HEK293 (cell line): Measurements from ENCODE around the gene KIF21B.

ENCODE experiments used
- CTCF ChIA-PET: fragments of 350-600 bp; formaldehyde crosslinking; extraction: SDS; loops from one replicate; lab custom pipeline; 2021; ENCODE audit warnings: antibody characterized with exemption; lab: Yijun Ruan, JAX
- POLR2A ChIA-PET: fragments of 300-600 bp; formaldehyde crosslinking; extraction: SDS; loops from one replicate; lab custom pipeline; 2020; ENCODE audit warnings: antibody characterized with exemption, inconsistent platforms; lab: Yijun Ruan, JAX
- H3K27ac ChIP-seq: fragments of 200-500 bp; sonication (Bioruptor generic); 2 replicates; pipeline ENCODE4 v1.5.1; 2014; ENCODE audit warnings: low read depth, low read length, control low read depth, inconsistent platforms; ENCODE audit errors: extremely low read depth
- H3K36me3 ChIP-seq, 2 experiments: fragments of 200-500 bp in 1 of 2; sonication (Bioruptor generic) in 1 of 2; 1 replicate in 1 of 2; 2 replicates in 1 of 2; pipeline ENCODE4 v1.5.1; 2014 to 2017; ENCODE audit warnings: inconsistent platforms in 2 of 2, low read length in 2 of 2; ENCODE audit not compliant: control insufficient read depth in 2 of 2, insufficient read depth in 1 of 2
- H3K4me1 ChIP-seq: fragments of 200-500 bp; sonication (Bioruptor generic); 2 replicates; pipeline ENCODE4 v1.5.1; 2014; ENCODE audit warnings: mild to moderate bottlenecking, low read length, inconsistent platforms; ENCODE audit not compliant: control insufficient read depth, insufficient read depth
- H3K4me3 ChIP-seq: 2 replicates; pipeline ENCODE4 v1.5.1; 2011; ENCODE audit warnings: low read depth, mild to moderate bottlenecking, control low read depth, low read length, moderate library complexity
- H3K9me3 ChIP-seq: fragments of 200-500 bp; sonication (Bioruptor generic); 2 replicates; pipeline ENCODE4 v1.5.1; 2014; ENCODE audit warnings: low read depth, low read length, inconsistent platforms; ENCODE audit not compliant: control insufficient read depth, insufficient read depth
- GLIS1 ChIP-seq: fragments of 450-650 bp; formaldehyde crosslinking; IDR thresholded peaks from 2 replicates; pipeline ENCODE4 v1.5.1; 2016; ENCODE audit warnings: missing biosample characterization, missing genetic modification characterization
- IKZF3 ChIP-seq: fragments of 450-650 bp; IDR thresholded peaks from 2 replicates; pipeline ENCODE4 v1.5.0; 2018; ENCODE audit warnings: missing biosample characterization, mild to moderate bottlenecking, missing genetic modification characterization, moderate library complexity
- PRDM1 ChIP-seq: fragments of 450-650 bp; formaldehyde crosslinking; IDR thresholded peaks from 2 replicates; pipeline ENCODE4; 2016; ENCODE audit warnings: missing biosample characterization, missing genetic modification characterization
- ZIC2 ChIP-seq: fragments of 450-650 bp; formaldehyde crosslinking; IDR thresholded peaks from 2 replicates; pipeline ENCODE4 v1.5.1; 2016; ENCODE audit warnings: missing biosample characterization, missing genetic modification characterization
- ZNF169 ChIP-seq: fragments of 450-650 bp; formaldehyde crosslinking; IDR thresholded peaks from 2 replicates; pipeline ENCODE4 v1.5.1; 2016; ENCODE audit warnings: missing biosample characterization, missing genetic modification characterization
- ZNF398 ChIP-seq: fragments of 450-650 bp; formaldehyde crosslinking; IDR thresholded peaks from 2 replicates; pipeline ENCODE4 v1.5.1; 2017; ENCODE audit warnings: missing biosample characterization, missing genetic modification characterization
- ZNF488 ChIP-seq: fragments of 450-650 bp; formaldehyde crosslinking; IDR thresholded peaks from 2 replicates; pipeline ENCODE4 v1.5.1; 2016; ENCODE audit warnings: missing biosample characterization, missing genetic modification characterization
- TF ChIP-seq, protein P1 (sequence below): IDR thresholded peaks from 2 replicates; pipeline ENCODE4 v1.6.1; 2011; ENCODE audit warnings: mild to moderate bottlenecking, low read depth, low read length, borderline replicate concordance
- TF ChIP-seq, protein P2 (sequence below): fragments of 450-650 bp; formaldehyde crosslinking; IDR thresholded peaks from 2 replicates; pipeline ENCODE4 v1.5.1; 2016; ENCODE audit warnings: missing biosample characterization, missing genetic modification characterization
- TF ChIP-seq, protein P3 (sequence below): fragments of 450-650 bp; formaldehyde crosslinking; IDR thresholded peaks from 2 replicates; pipeline ENCODE4 v1.5.1; 2016; ENCODE audit warnings: missing biosample characterization, missing genetic modification characterization, borderline replicate concordance
- TF ChIP-seq, protein P4 (sequence below): fragments of 450-650 bp; formaldehyde crosslinking; IDR thresholded peaks from 2 replicates; pipeline ENCODE4 v1.5.1; 2017; ENCODE audit warnings: missing biosample characterization, missing genetic modification characterization

KIF21B gene

DNA sequence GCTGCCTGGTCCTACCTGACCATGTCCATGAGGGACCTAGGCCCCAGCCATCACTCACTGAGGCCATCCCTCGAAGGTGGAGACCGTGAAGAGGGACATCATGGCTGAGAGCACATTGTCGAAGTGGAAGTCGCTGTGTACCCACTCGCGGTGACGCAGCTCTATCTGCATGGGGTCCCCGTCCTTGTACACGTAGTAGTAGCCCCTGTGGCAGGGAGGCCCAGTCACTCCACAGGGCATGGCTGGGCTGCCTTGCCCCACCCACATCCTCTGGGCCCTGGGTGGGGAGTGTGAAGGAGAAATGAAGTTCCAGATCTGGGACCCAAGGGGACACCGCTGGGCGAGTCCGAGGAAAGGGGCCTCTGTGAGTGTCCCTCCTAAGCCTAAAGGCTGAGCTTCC is 38.4 kb upstream of the KIF21B start (continued):
- no peak for TF ChIP-seq ZNF398 (tag by site-specific recombination)
- no peak for TF ChIP-seq ZNF169 (tag by site-specific recombination)

GRCh38 chr1:201061049-201061448 is 37.5 kb upstream of the KIF21B start:
- H3K9me3 ChIP-seq, result no peaks in the 10 kb centered on the region
- POLR2A ChIA-PET, result no interaction called here
- no peak overlapping the region for H3K4me3 ChIP-seq
- CTCF ChIA-PET, result no interaction called here
- H3K36me3 ChIP-seq, result no peaks in the 10 kb centered on the region
- TF ChIP-seq PRDM1 (tag by site-specific recombination) (no peak), IKZF3 (tag by site-specific recombination) (no peak), ZIC2 (tag by site-specific recombination) (no peak), ZNF488 (no peak), GLIS1 (tag by site-specific recombination) (no peak), ZNF169 (tag by site-specific recombination) (no peak)
- TF ChIP-seq, protein P1, sequence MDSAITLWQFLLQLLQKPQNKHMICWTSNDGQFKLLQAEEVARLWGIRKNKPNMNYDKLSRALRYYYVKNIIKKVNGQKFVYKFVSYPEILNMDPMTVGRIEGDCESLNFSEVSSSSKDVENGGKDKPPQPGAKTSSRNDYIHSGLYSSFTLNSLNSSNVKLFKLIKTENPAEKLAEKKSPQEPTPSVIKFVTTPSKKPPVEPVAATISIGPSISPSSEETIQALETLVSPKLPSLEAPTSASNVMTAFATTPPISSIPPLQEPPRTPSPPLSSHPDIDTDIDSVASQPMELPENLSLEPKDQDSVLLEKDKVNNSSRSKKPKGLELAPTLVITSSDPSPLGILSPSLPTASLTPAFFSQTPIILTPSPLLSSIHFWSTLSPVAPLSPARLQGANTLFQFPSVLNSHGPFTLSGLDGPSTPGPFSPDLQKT, result no peak
- TF ChIP-seq, protein P2, sequence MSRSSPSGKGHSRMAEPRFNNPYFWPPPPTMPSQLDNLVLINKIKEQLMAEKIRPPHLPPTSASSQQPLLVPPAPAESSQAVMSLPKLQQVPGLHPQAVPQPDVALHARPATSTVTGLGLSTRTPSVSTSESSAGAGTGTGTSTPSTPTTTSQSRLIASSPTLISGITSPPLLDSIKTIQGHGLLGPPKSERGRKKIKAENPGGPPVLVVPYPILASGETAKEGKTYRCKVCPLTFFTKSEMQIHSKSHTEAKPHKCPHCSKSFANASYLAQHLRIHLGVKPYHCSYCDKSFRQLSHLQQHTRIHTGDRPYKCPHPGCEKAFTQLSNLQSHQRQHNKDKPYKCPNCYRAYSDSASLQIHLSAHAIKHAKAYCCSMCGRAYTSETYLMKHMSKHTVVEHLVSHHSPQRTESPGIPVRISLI, result no peak
- TF ChIP-seq, protein P3, sequence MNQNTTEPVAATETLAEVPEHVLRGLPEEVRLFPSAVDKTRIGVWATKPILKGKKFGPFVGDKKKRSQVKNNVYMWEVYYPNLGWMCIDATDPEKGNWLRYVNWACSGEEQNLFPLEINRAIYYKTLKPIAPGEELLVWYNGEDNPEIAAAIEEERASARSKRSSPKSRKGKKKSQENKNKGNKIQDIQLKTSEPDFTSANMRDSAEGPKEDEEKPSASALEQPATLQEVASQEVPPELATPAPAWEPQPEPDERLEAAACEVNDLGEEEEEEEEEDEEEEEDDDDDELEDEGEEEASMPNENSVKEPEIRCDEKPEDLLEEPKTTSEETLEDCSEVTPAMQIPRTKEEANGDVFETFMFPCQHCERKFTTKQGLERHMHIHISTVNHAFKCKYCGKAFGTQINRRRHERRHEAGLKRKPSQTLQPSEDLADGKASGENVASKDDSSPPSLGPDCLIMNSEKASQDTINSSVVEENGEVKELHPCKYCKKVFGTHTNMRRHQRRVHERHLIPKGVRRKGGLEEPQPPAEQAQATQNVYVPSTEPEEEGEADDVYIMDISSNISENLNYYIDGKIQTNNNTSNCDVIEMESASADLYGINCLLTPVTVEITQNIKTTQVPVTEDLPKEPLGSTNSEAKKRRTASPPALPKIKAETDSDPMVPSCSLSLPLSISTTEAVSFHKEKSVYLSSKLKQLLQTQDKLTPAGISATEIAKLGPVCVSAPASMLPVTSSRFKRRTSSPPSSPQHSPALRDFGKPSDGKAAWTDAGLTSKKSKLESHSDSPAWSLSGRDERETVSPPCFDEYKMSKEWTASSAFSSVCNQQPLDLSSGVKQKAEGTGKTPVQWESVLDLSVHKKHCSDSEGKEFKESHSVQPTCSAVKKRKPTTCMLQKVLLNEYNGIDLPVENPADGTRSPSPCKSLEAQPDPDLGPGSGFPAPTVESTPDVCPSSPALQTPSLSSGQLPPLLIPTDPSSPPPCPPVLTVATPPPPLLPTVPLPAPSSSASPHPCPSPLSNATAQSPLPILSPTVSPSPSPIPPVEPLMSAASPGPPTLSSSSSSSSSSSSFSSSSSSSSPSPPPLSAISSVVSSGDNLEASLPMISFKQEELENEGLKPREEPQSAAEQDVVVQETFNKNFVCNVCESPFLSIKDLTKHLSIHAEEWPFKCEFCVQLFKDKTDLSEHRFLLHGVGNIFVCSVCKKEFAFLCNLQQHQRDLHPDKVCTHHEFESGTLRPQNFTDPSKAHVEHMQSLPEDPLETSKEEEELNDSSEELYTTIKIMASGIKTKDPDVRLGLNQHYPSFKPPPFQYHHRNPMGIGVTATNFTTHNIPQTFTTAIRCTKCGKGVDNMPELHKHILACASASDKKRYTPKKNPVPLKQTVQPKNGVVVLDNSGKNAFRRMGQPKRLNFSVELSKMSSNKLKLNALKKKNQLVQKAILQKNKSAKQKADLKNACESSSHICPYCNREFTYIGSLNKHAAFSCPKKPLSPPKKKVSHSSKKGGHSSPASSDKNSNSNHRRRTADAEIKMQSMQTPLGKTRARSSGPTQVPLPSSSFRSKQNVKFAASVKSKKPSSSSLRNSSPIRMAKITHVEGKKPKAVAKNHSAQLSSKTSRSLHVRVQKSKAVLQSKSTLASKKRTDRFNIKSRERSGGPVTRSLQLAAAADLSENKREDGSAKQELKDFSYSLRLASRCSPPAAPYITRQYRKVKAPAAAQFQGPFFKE (tag by site-specific recombination), result no peak
- TF ChIP-seq, protein P4, sequence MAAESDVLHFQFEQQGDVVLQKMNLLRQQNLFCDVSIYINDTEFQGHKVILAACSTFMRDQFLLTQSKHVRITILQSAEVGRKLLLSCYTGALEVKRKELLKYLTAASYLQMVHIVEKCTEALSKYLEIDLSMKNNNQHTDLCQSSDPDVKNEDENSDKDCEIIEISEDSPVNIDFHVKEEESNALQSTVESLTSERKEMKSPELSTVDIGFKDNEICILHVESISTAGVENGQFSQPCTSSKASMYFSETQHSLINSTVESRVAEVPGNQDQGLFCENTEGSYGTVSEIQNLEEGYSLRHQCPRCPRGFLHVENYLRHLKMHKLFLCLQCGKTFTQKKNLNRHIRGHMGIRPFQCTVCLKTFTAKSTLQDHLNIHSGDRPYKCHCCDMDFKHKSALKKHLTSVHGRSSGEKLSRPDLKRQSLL (tag by site-specific recombination), result no peak
- TF ChIP-seq, all 188 proteins: peak for 0
- no peak overlapping the region for H3K27ac ChIP-seq
- no peaks in the 10 kb centered on the region; the same call in 1 of the 2 replicates for H3K4me1 ChIP-seq
